IMR-90 (cell line): Measurements from ENCODE around the gene TMEM50A. TPM values are rescaled to one million over a fixed set of nuclear protein-coding genes. Genes with fewer than 3 reads are reported as not detected.
"Not testable (repeated sequence)": the region's sequence is repeated elsewhere in the genome, so short reads cannot be mapped to it uniquely, and the experiment has no call there.

Experiments used
- ATAC-seq: fragments of 200-7000 bp; cut with Tn5 transposase; 2 replicates; pipeline ENCODE4 v1.9.1; 2020; ENCODE audit warnings: low read depth, mild to moderate bottlenecking, moderate library complexity
- BruUV-seq: library from RNA; stranded (reverse); fragments of 400-500 nt; replicated peaks from 2 replicates; lab custom pipeline; 2021; lab: Mats Ljungman, UMichigan
- CTCF ChIA-PET: fragments of 300-600 bp; formaldehyde crosslinking; extraction: SDS; loops from one replicate; lab custom pipeline; 2021; ENCODE audit warnings: antibody characterized with exemption; lab: Yijun Ruan, JAX
- POLR2A ChIA-PET: fragments of 300-600 bp; sonication (Branson Sonifier 250); formaldehyde crosslinking; loops from one replicate; lab custom pipeline; 2022; ENCODE audit warnings: antibody characterized with exemption; ENCODE audit not compliant: unreplicated experiment; lab: Charles Lee
- DNase-seq: peaks from one replicate; pipeline ENCODE4 v3.0.0; 2013
- H2AFZ ChIP-seq: replicated peaks from 2 replicates; pipeline ENCODE3; 2013; ENCODE audit warnings: low read length, mild to moderate bottlenecking; ENCODE audit not compliant: poor library complexity
- H2AK5ac ChIP-seq: 2 replicates; pipeline ENCODE4 v1.6.1; 2013; ENCODE audit warnings: low read depth, low read length, inconsistent platforms
- H2AK9ac ChIP-seq: replicated peaks from 2 replicates; pipeline ENCODE3; 2013; ENCODE audit warnings: mild to moderate bottlenecking, low read depth, low read length, moderate library complexity; ENCODE audit not compliant: poor library complexity
- H2BK120ac ChIP-seq: 2 replicates; pipeline ENCODE4 v1.6.1; 2013; ENCODE audit warnings: low read depth, low read length, inconsistent platforms
- H2BK15ac ChIP-seq: 3 replicates; pipeline ENCODE4 v1.6.1; 2013; ENCODE audit warnings: low read depth, low read length, inconsistent platforms
- H2BK20ac ChIP-seq: 2 replicates; pipeline ENCODE4 v1.6.1; 2013; ENCODE audit warnings: low read depth, mild to moderate bottlenecking, inconsistent platforms, low read length, moderate library complexity
- H2BK5ac ChIP-seq: 2 replicates; pipeline ENCODE4 v1.6.1; 2013; ENCODE audit warnings: mild to moderate bottlenecking, low read depth, low read length, inconsistent platforms; ENCODE audit not compliant: poor library complexity, severe bottlenecking
- H3K14ac ChIP-seq: replicated peaks from 2 replicates; pipeline ENCODE4 v1.6.1; 2013; ENCODE audit warnings: low read depth, low read length, inconsistent platforms
- H3K18ac ChIP-seq: 2 replicates; pipeline ENCODE4 v1.6.1; 2013; ENCODE audit warnings: low read depth, low read length, control low read depth
- H3K23ac ChIP-seq: 2 replicates; pipeline ENCODE4 v1.6.1; 2013; ENCODE audit warnings: low read depth, low read length, inconsistent platforms
- H3K27ac ChIP-seq: 2 replicates; pipeline ENCODE4 v1.5.1; 2013; ENCODE audit warnings: mild to moderate bottlenecking, control low read depth, low read length; ENCODE audit not compliant: insufficient read depth
- H3K27me3 ChIP-seq: 2 replicates; pipeline ENCODE4 v1.6.1; 2013; ENCODE audit warnings: low read length; ENCODE audit not compliant: control insufficient read depth, insufficient read depth
- H3K36me3 ChIP-seq: 2 replicates; pipeline ENCODE4 v1.6.1; 2013; ENCODE audit warnings: low read length, mixed read lengths; ENCODE audit not compliant: control insufficient read depth, insufficient read depth
- H3K4ac ChIP-seq: 2 replicates; pipeline ENCODE4 v1.6.1; 2013; ENCODE audit warnings: low read depth, low read length, inconsistent platforms
- H3K4me1 ChIP-seq: 2 replicates; pipeline ENCODE4 v1.6.1; 2013; ENCODE audit warnings: low read length, mixed read lengths; ENCODE audit not compliant: control insufficient read depth, insufficient read depth
- H3K4me2 ChIP-seq: 2 replicates; pipeline ENCODE4 v1.6.1; 2013; ENCODE audit warnings: low read depth, mild to moderate bottlenecking, control low read depth, low read length, moderate library complexity
- H3K4me3 ChIP-seq: 2 replicates; pipeline ENCODE4 v1.5.1; 2013; ENCODE audit warnings: low read depth, mild to moderate bottlenecking, control low read depth, low read length, moderate library complexity; ENCODE audit not compliant: insufficient read depth
- H3K56ac ChIP-seq: 2 replicates; pipeline ENCODE4 v1.6.1; 2013; ENCODE audit warnings: low read length, inconsistent platforms; ENCODE audit not compliant: insufficient read depth; ENCODE audit errors: extremely low read depth
- H3K79me1 ChIP-seq, 2 experiments: 2 replicates each; pipeline ENCODE4 v1.6.1; 2013; ENCODE audit warnings: low read length in 2 of 2, inconsistent platforms in 1 of 2, low read depth in 1 of 2
- H3K9ac ChIP-seq: 2 replicates; pipeline ENCODE4 v1.6.1; 2013; ENCODE audit warnings: low read depth, low read length, control low read depth
- H3K9me1 ChIP-seq: 2 replicates; pipeline ENCODE4 v1.6.1; 2013; ENCODE audit warnings: low read length, inconsistent platforms; ENCODE audit not compliant: insufficient read depth
- H3K9me3 ChIP-seq: 2 replicates; pipeline ENCODE4 v1.6.1; 2013; ENCODE audit warnings: low read length; ENCODE audit not compliant: control insufficient read depth, insufficient read depth
- H4K20me1 ChIP-seq: 2 replicates; pipeline ENCODE4 v1.6.1; 2013; ENCODE audit warnings: low read length, inconsistent platforms; ENCODE audit not compliant: insufficient read depth
- H4K5ac ChIP-seq: 2 replicates; pipeline ENCODE4 v1.6.1; 2013; ENCODE audit warnings: mild to moderate bottlenecking, low read depth, low read length, control low read depth
- H4K8ac ChIP-seq, 2 experiments: 2 replicates each; pipeline ENCODE4 v1.6.1; 2013; ENCODE audit warnings: low read depth in 2 of 2, low read length in 2 of 2, control low read depth in 1 of 2, inconsistent platforms in 1 of 2
- H4K91ac ChIP-seq: 2 replicates; pipeline ENCODE4 v1.6.1; 2013; ENCODE audit warnings: low read depth, low read length, inconsistent platforms; ENCODE audit not compliant: insufficient read depth
- WGBS, 2 experiments: methylation state at CpG; one replicate each; pipeline versions ENCODE4 v1.1.5 to v1.1.7; 2013; ENCODE audit warnings: missing lambda C conversion rate in 2 of 2; ENCODE audit not compliant: insufficient read length in 1 of 2; ENCODE audit errors: extremely low coverage in 2 of 2; 5-methylcytosine and 5-hydroxymethylcytosine counted together
- dilution Hi-C: fragments of 300-500 bp; cut with HindIII; formaldehyde crosslinking; loops from one replicate; pipeline ENCODE4 v1.14.3; 2018; ENCODE audit warnings: low sequenced_read_pairs; ENCODE audit not compliant: unreplicated experiment
- in situ Hi-C: fragments of 300-500 bp; cut with MboI; formaldehyde crosslinking; loops from 3 replicates; pipeline ENCODE4 v1.14.3; 2019; ENCODE audit warnings: low sequenced_read_pairs, inconsistent platforms, mixed read lengths
- intact Hi-C: fragments of 100-400 bp; cut with micrococcal nuclease; formaldehyde crosslinking; loops from 2 replicates; pipeline ENCODE4 v1.10.0; 2022
- polyA plus RNA-seq, 3 experiments: library from polyadenylated mRNA; depleted of rRNA; stranded (reverse); fragments of >200 nt; gene quantifications; 2 replicates each; pipeline ENCODE4 v1.2.3, GENCODE V29; 2012; ENCODE audit warnings: low replicate concordance in 1 of 3
- total RNA-seq: library from RNA; depleted of rRNA; stranded (reverse); fragments of >200 nt; gene quantifications from 2 replicates; pipeline ENCODE4 v1.2.3, GENCODE V29; 2012

The TMEM50A gene
- total and polyA plus RNA-seq, 2 of the 4 experiments (the other 2 are of a cell fraction), result 48.4 to 63.9 TPM

DNA sequence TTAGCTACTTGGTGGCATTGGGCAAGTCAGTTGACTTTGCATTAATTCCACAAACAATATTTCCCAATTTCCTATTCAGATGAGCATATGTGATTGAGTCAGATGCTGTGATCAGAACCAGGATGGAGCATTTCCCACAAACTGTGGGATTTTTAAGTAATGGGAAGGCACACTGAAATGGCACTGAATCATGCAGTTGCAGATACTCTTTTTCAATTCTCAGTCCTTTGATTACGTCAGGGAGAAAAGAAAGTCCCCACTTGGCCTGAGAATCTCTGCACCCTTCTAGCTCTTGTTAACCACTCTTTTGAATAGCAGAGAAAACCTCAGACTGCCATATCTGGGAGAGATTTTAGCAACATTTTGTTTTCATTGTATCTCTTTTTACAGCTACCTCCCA, 29.0 kb upstream of the TMEM50A start:
- H3K4me3 ChIP-seq, H3K14ac ChIP-seq, in situ Hi-C loops, H3K4me2 ChIP-seq, H3K18ac ChIP-seq, H4K8ac ChIP-seq, H4K20me1 ChIP-seq, H3K4ac ChIP-seq, H3K9me1 ChIP-seq, H4K91ac ChIP-seq, H2AFZ ChIP-seq, H4K5ac ChIP-seq, POLR2A ChIA-PET, H3K56ac ChIP-seq, H2BK15ac ChIP-seq, intact Hi-C loops, H2AK9ac ChIP-seq, H2BK120ac ChIP-seq, ATAC-seq, H3K27me3 ChIP-seq, H3K27ac ChIP-seq, H2BK5ac ChIP-seq, CTCF ChIA-PET, H3K9me3 ChIP-seq, H3K4me1 ChIP-seq, dilution Hi-C loops, H3K79me1 ChIP-seq, H3K23ac ChIP-seq, H2BK20ac ChIP-seq, BruUV-seq, H2AK5ac ChIP-seq, H3K9ac ChIP-seq, H3K36me3 ChIP-seq: not testable (repeated sequence)
- peak; percentile 16 for DNase-seq
- WGBS, 2 experiments, result no CpG with 5 or more reads among the region's 1 CpG

GRCh38 chr1:25309486-25309885, 28.6 kb upstream of the TMEM50A start:
- H2BK120ac ChIP-seq, H3K9me3 ChIP-seq, H4K5ac ChIP-seq, H3K9me1 ChIP-seq, H3K4me2 ChIP-seq, H3K4me1 ChIP-seq, CTCF ChIA-PET, H3K27me3 ChIP-seq, H3K23ac ChIP-seq, H4K8ac ChIP-seq, H4K20me1 ChIP-seq, POLR2A ChIA-PET, H2BK20ac ChIP-seq, H2BK15ac ChIP-seq, ATAC-seq, BruUV-seq, H2AK5ac ChIP-seq, intact Hi-C loops, H2AK9ac ChIP-seq, H3K4me3 ChIP-seq, H3K56ac ChIP-seq, H3K14ac ChIP-seq, H2BK5ac ChIP-seq, H3K9ac ChIP-seq, DNase-seq, H3K79me1 ChIP-seq, H3K36me3 ChIP-seq, H3K27ac ChIP-seq, H2AFZ ChIP-seq, dilution Hi-C loops, H4K91ac ChIP-seq, H3K18ac ChIP-seq, H3K4ac ChIP-seq, in situ Hi-C loops: not testable (repeated sequence)
- no CpG with 5 or more reads among the region's 1 CpG for WGBS, 2 experiments
